H9 (cell line): Measurements from ENCODE around the gene FAM53A. TPM values are rescaled to one million over a fixed set of nuclear protein-coding genes. Genes with fewer than 3 reads are reported as not detected.

Source experiments
- DNase-seq: peaks from one replicate; pipeline ENCODE4 v3.0.0-alpha.2; 2017
- H2AFZ ChIP-seq: one replicate; pipeline ENCODE4 v1.6.1; 2013; ENCODE audit warnings: mild to moderate bottlenecking, low read length, control low read depth, moderate library complexity
- H2AK5ac ChIP-seq: 2 replicates; pipeline ENCODE4 v1.6.1; 2013; ENCODE audit warnings: low read length, control low read depth, mixed read lengths; ENCODE audit not compliant: insufficient read length
- H2BK120ac ChIP-seq: one replicate; pipeline ENCODE4 v1.6.1; 2013; ENCODE audit warnings: low read depth, mild to moderate bottlenecking, low read length, control low read depth, inconsistent platforms; ENCODE audit not compliant: poor library complexity, severe bottlenecking
- H2BK12ac ChIP-seq: 2 replicates; pipeline ENCODE4 v1.6.1; 2013; ENCODE audit warnings: low read length, control low read depth, mixed read lengths, low read depth; ENCODE audit not compliant: insufficient read length
- H2BK15ac ChIP-seq: 2 replicates; pipeline ENCODE4 v1.6.1; 2013; ENCODE audit warnings: low read depth, low read length, control low read depth
- H2BK20ac ChIP-seq: one replicate; pipeline ENCODE4 v1.6.1; 2013; ENCODE audit warnings: low read depth, mild to moderate bottlenecking, low read length, control low read depth, inconsistent platforms; ENCODE audit not compliant: poor library complexity, severe bottlenecking
- H2BK5ac ChIP-seq: 2 replicates; pipeline ENCODE4 v1.6.1; 2013; ENCODE audit warnings: low read length, control low read depth, mixed read lengths; ENCODE audit not compliant: insufficient read length
- H3K14ac ChIP-seq: 2 replicates; pipeline ENCODE4 v1.6.1; 2013; ENCODE audit warnings: low read length, control low read depth; ENCODE audit not compliant: insufficient read depth
- H3K18ac ChIP-seq: 2 replicates; pipeline ENCODE4 v1.6.1; 2013; ENCODE audit warnings: low read depth, mild to moderate bottlenecking, mixed read lengths, low read length, control low read depth; ENCODE audit not compliant: insufficient read length
- H3K23ac ChIP-seq: 2 replicates; pipeline ENCODE4 v1.6.1; 2013; ENCODE audit warnings: low read length, control low read depth, mixed read lengths, low read depth; ENCODE audit not compliant: insufficient read length
- H3K23me2 ChIP-seq: 2 replicates; pipeline ENCODE4 v1.6.1; 2013; ENCODE audit warnings: low read depth, mild to moderate bottlenecking, mixed read lengths, low read length, control low read depth; ENCODE audit not compliant: insufficient read length, poor library complexity, severe bottlenecking
- H3K27ac ChIP-seq: 2 replicates; pipeline ENCODE4 v1.5.1; 2013; ENCODE audit warnings: low read length, control low read depth, mixed read lengths, low read depth; ENCODE audit not compliant: insufficient read length
- H3K27me3 ChIP-seq: 2 replicates; pipeline ENCODE4 v1.6.1; 2013; ENCODE audit warnings: low read length, control low read depth, inconsistent platforms; ENCODE audit not compliant: insufficient read depth
- H3K4ac ChIP-seq: 2 replicates; pipeline ENCODE4 v1.6.1; 2013; ENCODE audit warnings: low read depth, mild to moderate bottlenecking, control low read depth, inconsistent platforms, low read length, moderate library complexity
- H3K4me1 ChIP-seq: 2 replicates; pipeline ENCODE4 v1.6.1; 2013; ENCODE audit warnings: low read length, control low read depth, inconsistent platforms; ENCODE audit not compliant: insufficient read depth
- H3K4me2 ChIP-seq: 2 replicates; pipeline ENCODE4 v1.6.1; 2013; ENCODE audit warnings: low read length, control low read depth, mixed read lengths; ENCODE audit not compliant: insufficient read length, insufficient read depth
- H3K56ac ChIP-seq: 2 replicates; pipeline ENCODE4 v1.6.1; 2013; ENCODE audit warnings: low read depth, mild to moderate bottlenecking, mixed read lengths, low read length, control low read depth; ENCODE audit not compliant: insufficient read length
- H3K79me1 ChIP-seq: 2 replicates; pipeline ENCODE4 v1.6.1; 2013; ENCODE audit warnings: low read depth, mild to moderate bottlenecking, moderate library complexity, low read length, control low read depth, inconsistent platforms; ENCODE audit not compliant: insufficient read depth, poor library complexity, severe bottlenecking
- H3K79me2 ChIP-seq: 2 replicates; pipeline ENCODE4 v1.6.1; 2013; ENCODE audit warnings: low read length, control low read depth, inconsistent platforms; ENCODE audit not compliant: insufficient read depth
- H3K9ac ChIP-seq: 2 replicates; pipeline ENCODE4 v1.6.1; 2013; ENCODE audit warnings: low read length, control low read depth, mixed read lengths; ENCODE audit not compliant: insufficient read length; ENCODE audit errors: extremely low read depth
- H3K9me3 ChIP-seq: one replicate; pipeline ENCODE4 v1.6.1; 2013; ENCODE audit warnings: low read depth, low read length, inconsistent platforms; ENCODE audit not compliant: control insufficient read depth
- H3T11ph ChIP-seq: one replicate; pipeline ENCODE4 v1.6.1; 2013; ENCODE audit warnings: mild to moderate bottlenecking, low read length, control low read depth, inconsistent platforms
- H4K20me1 ChIP-seq: one replicate; pipeline ENCODE4 v1.6.1; 2013; ENCODE audit not compliant: control insufficient read depth, insufficient read length, insufficient read depth
- H4K5ac ChIP-seq: 2 replicates; pipeline ENCODE4 v1.6.1; 2013; ENCODE audit warnings: low read depth, mild to moderate bottlenecking, mixed read lengths, low read length, control low read depth; ENCODE audit not compliant: insufficient read length
- H4K8ac ChIP-seq: replicated peaks from 2 replicates; pipeline ENCODE4 v1.6.1; 2013; ENCODE audit warnings: low read length, control low read depth, mixed read lengths, low read depth; ENCODE audit not compliant: insufficient read length
- H4K91ac ChIP-seq: 2 replicates; pipeline ENCODE4 v1.6.1; 2013; ENCODE audit warnings: low read depth, mild to moderate bottlenecking, moderate library complexity, mixed read lengths, low read length, control low read depth; ENCODE audit not compliant: insufficient read length
- H3K27ac Mint-ChIP-seq, 3 experiments: 2 replicates in 2 of 3; 3 replicates in 1 of 3; pipeline ENCODE4 v1.8.0; 2020 to 2021; ENCODE audit warnings: mixed read lengths in 3 of 3, mild to moderate bottlenecking in 1 of 3, moderate library complexity in 1 of 3
- H3K27me3 Mint-ChIP-seq: 2 replicates; pipeline ENCODE4 v1.8.0; 2021; ENCODE audit warnings: low read depth, mild to moderate bottlenecking, moderate library complexity, mixed read lengths
- H3K36me3 Mint-ChIP-seq, 3 experiments: 2 replicates in 2 of 3; 3 replicates in 1 of 3; pipeline ENCODE4 v1.8.0; 2020 to 2021; ENCODE audit warnings: low read depth in 3 of 3, mixed read lengths in 3 of 3; ENCODE audit not compliant: insufficient read depth in 1 of 3
- H3K4me1 Mint-ChIP-seq, 2 experiments: 2 replicates each; pipeline ENCODE4 v1.8.0; 2020; ENCODE audit warnings: mixed read lengths in 2 of 2
- H3K4me3 Mint-ChIP-seq, 2 experiments: 2 replicates in 1 of 2; 3 replicates in 1 of 2; pipeline ENCODE4 v1.8.0; 2020 to 2021; ENCODE audit warnings: mild to moderate bottlenecking in 2 of 2, mixed read lengths in 2 of 2, moderate library complexity in 1 of 2
- H3K9me3 Mint-ChIP-seq, 2 experiments: 2 replicates in 1 of 2; 3 replicates in 1 of 2; pipeline ENCODE4 v1.8.0; 2020; ENCODE audit warnings: mild to moderate bottlenecking in 2 of 2, mixed read lengths in 2 of 2, moderate library complexity in 1 of 2
- CTCF ChIP-seq: fragments of 200-600 bp; sonication (generic); conservative IDR thresholded peaks from 3 replicates; pipeline ENCODE4 v1.8.0; 2021; ENCODE audit warnings: antibody characterized with exemption, mild to moderate bottlenecking
- WGBS: extraction: QIAGEN DNeasy Blood & Tissue Kit; methylation state at CpG from one replicate; pipeline ENCODE4 v1.1.7; 2013; ENCODE audit warnings: missing lambda C conversion rate, low lambda C conversion rate, mixed read lengths; ENCODE audit not compliant: insufficient read length; ENCODE audit errors: extremely low coverage; 5-methylcytosine and 5-hydroxymethylcytosine counted together
- total RNA-seq: library from RNA; stranded (reverse); gene quantifications from 2 replicates; pipeline ENCODE4 v1.2.1, GENCODE V29; 2021

Gene FAM53A
- total RNA-seq, 1 experiment from 2014 or later, result 2.4 TPM

- Mint-ChIP-seq H3K4me1 (peaks cover 0 to 10% of the 10 kb centered on the region in 2 experiments; a peak in 3 of 4 replicates), H3K9me3 (no peaks in the 10 kb centered on the region; a peak in 1 of 5 replicates), H3K27ac (peak overlapping the region in 1 of 3 experiments; percentile 83; a peak in 2 of 7 replicates), H3K27me3 (peaks cover 4% of the 10 kb centered on the region), H3K4me3 (no peak overlapping the region), H3K36me3 (0 out of 7 replicates have a peak, but pooled peaks cover 0 to 2% (median 0%) of the 10 kb centered on the region in 3 experiments)
- Histone ChIP-seq H4K8ac (no peak overlapping the region), H3K18ac (no peak overlapping the region), H3K9me3 (no peaks in the 10 kb centered on the region), H3K27ac (no peak overlapping the region), H2BK5ac (no peak overlapping the region), H2BK15ac (no peak overlapping the region), H3K4ac (no peak overlapping the region), H3K4me1 (no peaks in the 10 kb centered on the region), H3K23ac (no peak overlapping the region), H3K4me2 (no peak overlapping the region), H3K14ac (no peak overlapping the region; the same call in 1 of the 2 replicates), H3T11ph (no peak overlapping the region), H2BK120ac (no peak overlapping the region), H4K91ac (no peak overlapping the region), H4K20me1 (no peaks in the 10 kb centered on the region), H2BK20ac (no peak overlapping the region), H3K23me2 (no peaks in the 10 kb centered on the region), H3K79me1 (no peaks in the 10 kb centered on the region), H3K56ac (no peak overlapping the region), H2BK12ac (no peak overlapping the region), H3K9ac (no peak overlapping the region), H2AFZ (no peak overlapping the region), H2AK5ac (no peak overlapping the region), H3K79me2 (no peaks in the 10 kb centered on the region), H3K27me3 (no peaks in the 10 kb centered on the region), H4K5ac (no peak overlapping the region)
- no peak for TF ChIP-seq CTCF
- no peak for DNase-seq
- WGBS, result no CpG with 5 or more reads among the region's 9 CpGs
Measured at GRCh38 chr4:1674682-1675081, 9.4 kb downstream of the FAM53A start.
